Measurements from ENCODE around the gene SDHB. TPM values are rescaled to one million over a fixed set of nuclear protein-coding genes. Genes with fewer than 3 reads are reported as not detected.

Gene SDHB
- total RNA-seq, 1 donor from 2014 or later, result 67.1 TPM

DNA sequence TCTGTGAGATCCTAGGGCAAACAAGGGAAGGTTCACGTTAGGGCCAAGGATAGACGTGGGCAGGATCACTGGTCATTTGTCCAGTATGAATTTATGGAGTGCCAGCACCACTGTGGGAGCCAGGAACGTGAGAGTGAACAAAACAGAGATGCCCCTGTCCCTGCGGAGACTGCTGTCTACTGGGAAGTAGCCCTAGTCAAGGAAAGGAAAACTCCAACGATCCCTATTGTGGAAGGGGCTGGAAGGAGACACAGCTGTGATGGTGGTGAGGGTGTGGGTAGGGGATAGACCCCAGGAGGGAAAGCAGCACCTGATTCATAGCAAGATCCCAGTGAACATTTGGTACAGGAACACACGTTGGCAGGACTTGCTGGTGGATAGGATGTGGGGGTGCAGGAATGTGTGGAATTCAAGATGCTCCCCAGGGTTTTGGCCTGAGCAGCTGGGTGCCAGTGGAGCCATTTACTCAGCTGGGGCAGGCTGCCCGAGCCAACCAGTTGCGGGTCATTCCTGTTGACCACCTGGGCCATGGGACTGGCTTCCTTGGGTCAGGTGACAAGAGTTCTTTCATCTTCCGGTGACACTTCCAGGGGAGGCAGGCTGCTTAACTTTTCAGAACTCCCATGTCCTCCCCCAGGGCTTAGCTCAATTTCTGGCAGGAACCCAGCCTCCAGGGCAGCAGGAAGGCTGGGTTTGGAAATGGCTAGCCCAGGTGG, 40.9 kb downstream of the SDHB start:
- no peak for DNase-seq

DNA sequence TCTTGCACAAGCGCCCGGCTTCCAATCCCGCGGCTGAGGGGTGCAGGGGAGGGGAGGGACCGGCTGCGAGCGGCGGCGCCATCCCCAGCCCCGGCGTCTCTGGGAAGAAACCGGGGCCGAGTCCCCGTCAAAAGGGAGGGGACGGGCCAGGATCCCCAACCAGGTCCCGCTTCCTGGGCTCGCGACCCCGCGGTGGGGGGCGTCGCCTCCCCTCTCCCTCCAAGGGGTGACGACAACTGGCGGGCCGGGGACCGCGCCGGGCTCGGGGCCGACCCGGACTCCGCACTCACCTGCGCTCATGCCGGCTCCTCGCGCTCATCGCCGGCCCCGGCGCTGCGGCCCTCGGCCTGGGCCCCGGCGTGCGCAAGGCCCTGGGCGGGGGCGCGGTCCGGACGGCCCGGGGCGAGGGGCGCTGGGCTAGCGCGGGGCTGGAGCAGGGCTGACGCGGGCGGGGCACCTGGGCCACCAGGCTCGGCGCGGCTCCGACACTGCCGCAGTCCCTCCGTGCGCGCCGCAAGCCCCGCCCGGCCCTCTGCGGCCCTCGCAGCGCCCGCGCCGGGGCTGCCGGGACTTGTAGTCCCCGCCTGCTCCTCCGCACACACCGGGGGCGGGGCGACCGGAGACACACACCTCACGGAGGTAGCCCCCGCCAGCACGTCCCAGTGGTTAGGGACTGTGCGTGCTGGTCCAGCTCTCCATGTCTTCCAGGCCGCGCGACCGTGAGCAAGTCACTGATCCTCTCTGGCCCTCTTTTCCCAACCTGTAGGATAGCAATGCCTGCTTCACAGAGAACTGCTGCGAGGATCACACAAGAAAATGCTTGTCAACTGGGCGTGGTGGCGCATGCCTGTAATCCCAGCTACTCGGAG, 42.2 kb downstream of the SDHB start, which contains the start of gene ATP13A2:
Gene ATP13A2 (minus strand): TSS at position 490 of the 869 bp plus-strand sequence. CDS start 190 bp downstream, at position 300.
- DNase-seq, result peak; percentile 84

DNA sequence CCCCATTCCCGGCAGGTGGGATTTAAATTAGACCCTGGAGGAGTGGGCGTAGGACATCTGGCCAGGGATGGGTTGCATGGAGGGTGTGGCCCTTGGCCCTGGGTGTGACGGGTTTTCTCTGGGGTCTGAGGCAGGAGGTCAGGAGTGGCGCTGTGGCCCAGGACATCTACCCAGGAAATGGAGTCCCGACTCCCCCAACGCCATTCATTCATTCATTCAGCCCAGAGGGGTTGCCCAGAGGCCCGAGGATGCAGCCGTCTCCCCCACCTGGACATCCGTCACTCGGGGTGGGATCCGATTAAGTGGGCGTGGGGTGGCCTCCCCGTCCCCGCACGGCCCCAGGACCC, 42.8 kb downstream of the SDHB start:
- DNase-seq, result no peak

DNA sequence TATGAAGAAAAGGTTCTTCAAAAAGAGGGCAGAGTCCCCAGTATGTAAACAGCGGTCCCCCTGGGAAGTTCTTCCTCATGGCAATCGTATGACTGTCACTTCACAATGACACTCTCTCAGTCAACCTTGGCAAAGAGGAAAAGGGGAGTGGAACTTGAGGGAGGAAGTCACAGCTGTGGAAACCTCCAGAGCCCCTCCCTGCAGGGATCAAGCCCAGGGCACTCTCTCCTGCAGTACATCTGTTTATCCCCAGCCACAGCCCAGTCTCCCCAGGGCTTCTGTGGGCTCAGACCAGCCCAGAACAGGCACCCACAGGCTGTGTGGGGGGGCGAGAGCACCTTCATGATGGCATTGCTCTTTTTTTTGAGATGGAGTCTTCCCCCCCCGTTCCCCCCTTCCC, 44.1 kb downstream of the SDHB start:
- DNase-seq, result no peak

DNA sequence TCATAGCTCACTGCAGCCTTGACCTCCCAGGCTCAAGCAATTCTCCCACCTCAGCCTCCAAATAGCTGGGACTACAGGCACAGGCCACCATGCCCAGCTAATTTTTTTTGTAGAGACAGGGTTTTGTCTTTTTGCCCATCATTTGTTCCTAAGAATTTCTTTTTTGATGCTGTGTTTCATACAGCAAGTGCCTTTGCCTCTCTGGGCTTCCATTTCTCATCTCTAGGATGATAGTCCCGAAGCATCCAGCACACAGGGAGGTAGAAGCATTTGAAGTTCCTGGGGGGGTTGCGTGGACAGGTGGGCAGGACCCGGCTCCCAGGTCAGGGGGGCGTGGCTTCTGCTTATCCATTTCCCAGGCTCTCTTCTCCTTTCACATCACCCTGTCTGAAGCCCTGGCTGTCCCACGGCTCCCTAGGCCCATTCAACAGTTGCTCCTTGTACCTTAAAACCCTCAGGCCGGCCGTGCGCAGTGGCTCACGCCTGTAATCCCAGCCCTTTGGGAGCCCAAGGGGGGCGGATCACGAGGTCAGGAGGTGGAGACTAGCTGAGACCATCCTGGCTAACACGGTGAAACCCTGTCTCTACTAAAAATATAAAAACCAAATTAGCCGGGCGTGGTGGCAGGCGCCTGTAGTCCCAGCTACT, 45.5 kb downstream of the SDHB start:
- DNase-seq, result no peak

DNA sequence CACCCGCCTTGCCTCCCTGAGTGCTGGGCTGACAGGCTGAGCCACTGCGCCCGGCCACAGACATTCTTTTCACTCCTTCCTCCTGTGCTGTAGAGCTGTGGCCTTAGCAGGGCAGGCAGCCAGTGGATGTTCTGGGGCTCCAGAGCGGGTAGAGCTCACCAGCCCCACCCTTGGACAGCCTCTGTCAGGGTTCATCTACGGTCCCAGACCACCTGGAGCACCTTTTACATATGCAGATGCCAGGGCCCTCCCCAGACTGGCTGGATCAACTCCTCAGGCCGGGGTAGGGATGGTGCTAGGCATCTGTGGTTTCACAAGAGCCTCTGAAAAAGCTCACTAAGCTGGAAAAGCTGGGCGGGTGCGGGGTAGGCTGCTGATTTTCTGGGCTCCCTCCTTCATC, 46.7 kb downstream of the SDHB start:
- DNase-seq, result no peak

DNA sequence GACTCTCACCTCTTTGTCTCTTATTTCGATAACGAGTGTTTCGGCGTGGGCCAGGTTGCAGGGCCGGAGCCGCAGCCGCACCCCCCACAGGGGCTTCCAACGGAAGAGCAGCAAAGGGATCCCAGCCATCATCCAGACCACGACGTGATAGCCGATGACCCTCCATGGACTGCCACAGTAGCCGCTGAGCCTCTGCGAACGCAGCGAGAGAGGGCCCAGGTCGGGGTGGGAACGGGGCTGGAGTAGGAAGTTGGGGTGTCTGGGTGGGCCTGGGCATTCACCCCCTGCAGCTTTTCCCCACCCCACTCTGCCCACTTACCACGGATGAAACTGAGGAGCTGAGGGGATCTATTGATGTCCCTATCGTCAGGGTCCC, 48.5 kb downstream of the SDHB start:
- no peak for DNase-seq

DNA sequence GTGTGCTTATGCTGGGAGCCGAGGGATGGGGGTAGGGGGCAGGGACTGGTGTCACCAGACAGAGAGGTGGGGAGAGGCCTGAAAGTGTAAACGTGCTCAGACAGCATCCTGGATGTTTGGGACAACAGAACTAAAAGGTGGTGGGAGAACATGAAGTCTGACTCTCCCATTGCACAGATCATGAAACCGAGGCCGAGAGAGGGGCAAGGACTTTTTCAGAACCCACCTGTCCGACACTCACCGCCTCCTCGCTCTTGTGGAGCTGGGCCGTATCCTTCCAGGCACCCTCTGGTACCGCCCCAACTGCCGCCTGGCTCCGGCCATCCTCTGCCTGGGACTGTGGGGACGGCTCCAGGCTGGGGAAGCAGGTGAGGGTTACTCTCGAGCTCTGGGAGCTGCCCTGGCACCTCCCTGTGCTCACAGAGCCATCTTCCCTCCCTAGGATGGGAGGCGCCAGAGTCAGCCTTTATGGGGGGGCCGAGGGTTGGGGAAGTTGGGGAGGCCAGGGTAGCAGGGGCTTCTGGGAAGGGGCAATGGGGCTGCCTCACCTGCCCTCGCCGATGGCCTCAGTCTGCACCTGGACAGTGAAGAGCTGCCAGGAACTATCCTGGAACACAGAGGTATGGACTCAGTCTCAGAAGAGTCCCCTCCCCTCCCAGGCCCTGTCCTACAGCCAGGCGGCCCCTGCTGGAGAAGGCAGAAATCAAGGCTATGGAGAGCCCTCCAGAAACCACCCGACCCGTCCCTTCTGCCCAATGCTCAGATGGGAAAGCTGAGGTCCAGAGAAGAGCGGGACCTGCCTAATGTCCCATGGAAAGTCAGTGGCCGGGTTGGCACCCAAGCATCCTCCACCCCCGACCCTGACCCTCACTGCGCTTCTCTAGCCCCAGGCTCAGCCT, 49.1 kb downstream of the SDHB start:
- no peak for DNase-seq

DNA sequence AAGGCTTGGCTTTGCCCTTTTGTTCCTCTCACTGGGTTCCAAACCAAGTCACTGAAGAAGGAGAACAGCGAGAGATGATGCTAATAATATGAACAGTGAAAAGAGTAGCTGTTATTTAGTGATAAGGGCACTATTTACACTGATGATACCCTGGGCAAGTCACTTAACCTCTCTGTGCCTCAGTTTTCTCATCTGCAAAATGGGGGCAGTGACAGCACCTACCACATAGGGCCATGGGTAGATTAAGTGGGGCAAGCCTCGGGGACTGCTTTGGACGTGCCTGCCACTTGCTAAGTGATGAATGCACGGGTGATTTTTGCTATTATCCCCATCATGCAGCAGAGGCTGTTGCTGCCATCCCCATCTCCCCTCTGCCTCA, 51.3 kb downstream of the SDHB start:
- DNase-seq, result no peak

DNA sequence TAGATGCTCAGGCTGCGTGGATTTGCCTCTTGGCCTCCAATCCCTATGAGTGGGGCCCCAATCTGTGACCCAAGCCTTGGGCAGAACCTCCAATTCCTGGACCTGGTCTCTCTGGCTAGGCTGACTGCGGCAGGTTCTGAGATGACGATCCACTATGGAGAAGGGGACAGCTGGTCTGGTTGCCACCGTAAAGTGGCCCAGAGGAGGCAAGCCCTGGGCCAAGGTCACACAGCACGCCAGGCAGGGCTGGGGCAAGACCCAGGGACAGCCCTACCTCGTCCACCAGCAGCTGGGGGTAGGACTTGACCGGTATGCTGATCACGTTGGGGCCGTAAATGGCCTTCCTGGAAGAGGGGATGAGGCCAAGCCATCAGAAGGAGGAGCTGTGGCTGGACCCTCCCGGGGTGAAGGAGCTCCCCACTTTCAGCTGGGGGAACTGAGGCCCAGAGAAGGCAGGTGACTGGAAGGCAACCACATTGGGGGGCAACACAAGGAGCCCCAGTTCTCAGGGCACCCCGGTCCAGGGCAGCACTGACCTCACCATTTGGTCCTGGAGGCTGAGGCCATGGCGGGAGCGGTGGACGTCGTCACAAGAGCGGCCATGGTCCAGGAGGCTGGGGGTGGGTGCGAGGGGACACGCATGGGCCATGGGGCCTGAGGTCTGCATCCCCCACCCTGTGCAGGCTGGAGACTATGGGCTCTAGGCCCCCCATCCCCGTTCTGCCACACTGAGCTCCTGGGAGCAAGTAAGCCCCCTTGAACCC, 51.9 kb downstream of the SDHB start:
- DNase-seq, result no peak

DNA sequence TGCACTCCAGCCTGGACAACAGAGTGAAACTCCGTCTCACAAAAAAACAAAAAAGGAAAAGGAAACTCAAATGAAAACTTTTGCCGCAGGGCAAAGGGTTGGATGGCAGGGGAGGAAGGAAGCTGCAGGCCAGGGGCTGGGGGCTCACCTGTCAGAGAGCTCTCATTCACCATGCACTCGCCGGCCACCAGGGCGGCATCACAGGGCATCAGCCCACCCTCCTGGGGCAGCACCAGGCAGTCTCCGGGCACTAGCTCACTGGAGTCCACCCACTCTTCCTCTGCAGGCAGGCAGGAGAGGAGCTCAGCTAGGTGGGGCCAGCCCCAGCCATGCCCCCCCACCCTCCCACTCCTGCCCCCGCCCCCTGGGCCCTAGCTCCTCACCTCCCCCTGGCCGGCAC, 54.0 kb downstream of the SDHB start:
- no peak for DNase-seq

DNA sequence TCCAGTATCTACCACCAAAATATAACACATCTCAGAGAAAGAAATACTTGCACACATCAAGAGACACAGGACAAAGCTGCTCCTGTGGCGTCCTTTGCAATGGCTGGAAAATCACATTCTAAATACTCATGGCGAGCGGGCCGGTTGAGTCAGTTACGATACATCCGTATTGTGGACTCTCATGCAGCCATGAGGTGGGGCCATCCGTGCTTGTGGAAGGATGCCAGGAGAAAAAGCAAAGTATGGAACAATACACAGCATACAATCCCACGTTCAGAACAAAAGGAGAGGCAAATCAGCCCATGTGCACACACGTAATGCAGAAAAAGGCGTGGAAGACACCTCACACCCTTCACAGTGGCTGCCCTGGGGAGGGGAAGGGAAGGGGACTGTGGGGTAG, 55.2 kb downstream of the SDHB start:
- no peak for DNase-seq

DNA sequence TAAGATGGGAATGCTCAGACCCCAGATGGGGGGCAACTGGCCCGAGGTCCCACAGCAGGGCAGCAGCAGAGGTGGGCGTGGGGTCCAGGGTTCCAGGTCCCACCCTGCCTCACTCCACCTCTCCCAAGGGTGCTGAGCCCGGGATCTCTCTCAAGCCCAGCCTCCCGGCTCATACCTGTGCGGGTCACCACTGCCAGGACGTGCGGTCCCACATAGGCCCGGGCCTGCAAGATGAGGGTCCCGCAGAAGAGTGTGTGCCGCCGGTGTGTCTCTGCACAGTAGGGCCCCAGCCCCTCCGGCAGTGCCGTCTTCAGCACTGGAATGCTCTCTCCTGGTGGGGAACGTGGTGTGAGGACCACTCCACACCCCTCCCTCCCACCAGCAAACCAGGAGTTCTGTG, 57.0 kb downstream of the SDHB start:
- DNase-seq, result no peak

DNA sequence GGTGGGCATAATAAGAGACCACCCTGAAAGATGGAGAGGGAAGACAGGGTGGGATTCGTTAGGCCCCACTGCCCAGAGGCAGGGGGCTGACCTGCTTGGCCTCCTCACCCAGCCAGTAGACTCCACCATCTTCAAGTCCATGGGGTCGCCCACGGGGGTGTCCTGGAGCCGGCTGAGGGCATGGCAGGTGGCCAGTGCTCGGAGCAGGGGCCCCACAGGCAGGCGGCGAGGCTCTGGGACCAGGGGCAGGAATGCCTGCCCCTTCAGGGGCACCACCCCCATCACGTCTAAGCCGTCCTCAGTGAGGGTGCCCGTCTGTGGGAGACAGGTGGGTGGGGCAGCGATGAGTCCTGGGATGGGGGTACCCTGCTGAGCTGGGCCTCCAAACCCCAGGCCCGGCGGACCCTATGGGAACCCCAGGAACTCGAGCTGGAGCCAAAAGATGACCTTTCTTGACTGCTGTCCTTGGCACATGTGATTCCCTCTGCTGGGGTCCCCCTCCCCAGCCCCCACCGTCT, 60.3 kb downstream of the SDHB start:
- no peak for DNase-seq

DNA sequence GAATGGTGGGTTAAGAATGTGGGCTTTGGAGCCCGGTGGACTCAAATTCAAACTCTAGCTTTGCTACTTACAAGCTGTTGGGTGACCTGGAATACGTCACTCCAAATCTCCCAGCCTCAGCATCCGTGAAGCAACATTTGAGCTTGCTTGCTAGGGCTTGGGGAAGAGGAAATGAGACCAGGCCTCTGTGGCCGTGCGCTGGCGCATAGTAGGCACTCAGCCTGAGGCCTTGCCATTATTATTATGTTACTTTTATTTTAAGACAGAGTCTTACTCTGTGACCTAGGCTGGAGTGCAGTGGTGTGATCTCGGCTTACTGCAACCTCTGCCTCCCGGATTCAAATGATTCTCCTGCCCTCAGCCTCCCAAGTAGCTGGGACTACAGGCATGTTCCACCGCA, 61.2 kb downstream of the SDHB start:
- no peak for DNase-seq

DNA sequence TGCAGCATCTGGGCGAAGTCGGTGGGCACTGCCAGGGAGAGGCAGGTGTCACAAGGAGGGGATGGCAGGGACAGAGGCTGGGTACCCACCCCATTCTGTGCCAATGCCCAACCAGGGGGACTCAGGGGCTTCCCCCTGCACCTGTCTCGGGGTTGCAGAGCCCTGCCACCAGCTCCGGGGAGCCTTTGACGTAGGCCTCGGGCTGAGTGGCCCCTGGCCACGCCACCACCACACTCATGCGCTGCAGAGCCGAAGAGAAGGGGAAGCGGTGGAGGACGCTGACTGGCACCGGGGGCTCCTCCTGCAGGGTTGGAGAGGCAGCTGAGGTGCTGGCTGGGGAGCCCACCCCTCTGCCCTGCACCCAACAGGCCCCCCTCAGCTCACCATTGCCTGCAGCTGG, 61.7 kb downstream of the SDHB start:
- DNase-seq, result no peak

DNA sequence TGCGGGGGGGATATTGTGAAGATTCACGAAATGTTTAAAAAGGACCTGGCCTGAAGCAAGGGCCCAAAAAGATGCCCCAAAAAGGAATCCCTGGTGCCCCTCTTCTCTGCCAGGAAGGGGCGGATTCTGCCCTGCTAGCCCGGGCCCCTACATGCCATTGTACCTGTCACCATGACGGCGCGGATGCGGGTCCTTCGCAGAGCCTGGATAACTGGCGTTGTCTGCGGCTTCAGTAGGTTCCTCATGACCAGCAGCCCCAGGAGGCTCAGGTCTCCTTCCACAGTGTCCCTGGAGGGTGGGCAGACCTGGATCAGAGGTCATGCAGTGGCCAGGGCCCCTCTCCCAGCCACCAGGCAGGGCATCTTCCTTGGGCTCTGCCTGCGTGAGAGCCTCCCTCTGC, 62.3 kb downstream of the SDHB start:
- no peak for DNase-seq

DNA sequence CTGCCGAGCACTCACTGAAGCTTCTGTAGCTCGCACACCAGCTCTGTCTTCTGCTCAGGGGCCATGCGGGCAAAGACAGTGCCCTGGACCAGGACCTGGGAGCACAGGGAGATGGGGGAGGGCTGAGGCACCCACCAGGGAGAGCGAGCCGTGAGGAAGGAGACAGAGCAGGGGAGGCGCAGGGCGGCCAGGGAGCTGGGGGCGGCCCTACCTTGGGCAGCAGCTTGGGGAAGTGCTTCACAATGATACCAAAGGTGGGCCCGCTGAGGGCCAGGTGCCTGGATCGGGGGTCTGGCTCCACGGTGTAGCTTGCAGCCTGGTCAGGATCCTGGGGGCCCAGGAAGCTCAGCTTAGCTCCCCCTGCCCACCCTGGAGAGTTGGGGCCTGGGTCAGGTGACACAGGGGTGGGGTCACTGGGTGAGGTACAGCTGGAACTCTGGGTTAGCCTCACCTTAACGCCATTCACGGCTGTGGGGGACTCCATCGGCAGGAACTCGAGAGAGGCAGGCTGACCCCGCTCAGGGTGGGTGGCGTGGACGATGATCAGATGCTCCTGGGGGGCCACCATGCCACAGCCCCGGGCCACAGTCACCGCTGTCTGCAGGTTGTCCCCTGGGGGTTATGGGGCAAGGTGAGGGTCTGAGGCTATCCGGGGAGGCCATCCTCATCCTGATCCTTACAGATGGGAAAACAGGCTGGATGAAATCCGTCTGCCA, 64.0 kb downstream of the SDHB start:
- DNase-seq, result no peak

DNA sequence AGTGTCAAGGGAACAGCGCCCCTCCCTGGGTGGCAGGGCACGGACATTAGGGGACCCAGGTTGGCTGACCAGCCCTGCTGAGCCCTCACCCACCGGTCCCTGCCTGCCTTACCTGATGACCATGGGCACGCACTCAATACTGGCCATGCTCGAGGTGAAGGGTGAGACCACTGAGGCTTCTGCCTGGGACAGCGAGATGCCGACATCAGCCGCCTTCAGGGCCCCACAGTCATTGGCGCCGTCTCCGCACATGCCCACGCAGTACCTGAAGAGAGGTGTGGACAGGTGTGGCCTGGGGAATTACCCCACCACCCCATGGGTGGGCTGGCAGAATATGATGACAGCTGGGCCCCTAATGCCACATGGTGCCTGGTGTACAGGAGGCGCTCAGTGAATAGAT, 65.6 kb downstream of the SDHB start:
- no peak for DNase-seq

DNA sequence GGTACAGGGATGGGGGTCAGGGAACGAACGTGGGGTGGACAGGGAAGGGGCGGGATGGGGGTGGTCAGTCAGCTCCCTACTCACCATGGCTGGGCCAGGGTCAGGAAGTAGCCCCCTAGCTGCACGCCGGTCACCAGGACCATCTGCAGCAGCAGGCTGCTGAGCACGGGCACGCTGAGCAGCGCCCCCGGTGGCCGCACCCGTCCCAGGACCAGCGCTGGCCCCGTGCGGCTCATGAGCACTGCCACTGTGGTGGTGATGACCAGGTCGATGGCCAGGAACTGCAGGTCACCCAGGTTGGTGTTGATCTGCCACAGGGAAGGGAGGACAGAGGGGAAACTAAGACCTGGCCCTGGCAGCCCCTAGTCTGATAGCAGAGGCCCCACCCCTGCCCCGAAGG, 66.9 kb downstream of the SDHB start:
- no peak for DNase-seq

DNA sequence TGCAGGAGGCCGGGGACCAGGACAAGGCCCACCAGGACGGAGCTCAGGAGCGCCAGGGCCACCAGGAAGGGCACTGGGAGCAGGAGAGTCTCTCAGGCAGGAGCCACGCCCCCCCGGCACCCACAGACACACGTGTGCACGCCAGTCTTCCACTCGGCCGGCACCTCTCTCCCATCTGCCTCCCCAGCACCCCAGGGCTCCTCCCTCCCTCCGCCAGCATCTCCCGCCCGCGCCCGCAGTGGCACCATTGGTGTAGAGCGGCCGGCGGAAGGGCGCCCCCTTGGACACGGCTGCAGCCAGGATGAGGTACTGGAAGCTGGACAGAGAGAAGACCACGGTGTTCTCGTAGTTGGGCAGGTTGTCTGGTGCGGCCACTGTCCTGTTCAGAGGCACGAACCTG, 67.3 kb downstream of the SDHB start:
- DNase-seq, result no peak

All from occipital lobe (tissue), 2 donors.